Left lobe of liver (tissue), 2 donors: Measurements from ENCODE around the gene GBP1. TPM values are rescaled to one million over a fixed set of nuclear protein-coding genes. Genes with fewer than 3 reads are reported as not detected.
"Not testable (repeated sequence)": the region's sequence is repeated elsewhere in the genome, so short reads cannot be mapped to it uniquely, and the experiment has no call there.

Experiments
- ATAC-seq: fragments of 200-7000 bp; cut with Tn5 transposase; one replicate; pipeline ENCODE4 v1.9.1; 2020; ENCODE audit warnings: mild to moderate bottlenecking, moderate library complexity
- DNase-seq: peaks from one replicate; pipeline ENCODE4 v3.0.0-alpha.2; 2020; ENCODE audit warnings: low spot score
- total RNA-seq: library from RNA; stranded (reverse); gene quantifications from one replicate; pipeline ENCODE4 v1.2.1, GENCODE V29; 2021
- donor health status: DM: no; HTN: no; CAD: no; lungs with moderate emphysema.
- donor health status: DM: no; HTN: yes; CAD: no.

Gene GBP1
- total RNA-seq, 1 donor from 2014 or later, result 11.1 TPM

- no peak for DNase-seq
- ATAC-seq, result peak; percentile 94
Observed at GRCh38 chr1:89022167-89022959, 42.6 kb downstream of the GBP1 start, which contains the start of gene GBP3. Gene GBP3 (minus strand): TSS chr1:89022866. CDS start chr1:89020721, 2,145 bp downstream.

- ATAC-seq, result not testable (repeated sequence)
Observed at GRCh38 chr1:89018318-89018717, 46.7 kb downstream of the GBP1 start.

GRCh38 chr1:89008511-89008910, 56.5 kb downstream of the GBP1 start:
- DNase-seq (no peak), ATAC-seq (no peak)

More at GRCh38 chr1:89018318-89018717, 46.7 kb downstream of the GBP1 start:
- DNase-seq, result not testable (repeated sequence)

GRCh38 chr1:89005286-89006151, 59.5 kb downstream of the GBP1 start:
- DNase-seq, result peak; percentile 86
- ATAC-seq, result peak; percentile 97

Other genes starting within 250 kb of the GBP1 start
- 9.7 TPM for gene GTF2B, start 173.6 kb downstream of the GBP1 start, total RNA-seq
- 9.0 TPM for gene KYAT3, start 72.6 kb downstream of the GBP1 start, total RNA-seq
- 7.6 TPM for gene RBMXL1, start 72.6 kb downstream of the GBP1 start, total RNA-seq
- gene GBP3, start 42.3 kb downstream of the GBP1 start, total RNA-seq, result 4.3 TPM
- 7.8 TPM for gene GBP2, start 60.9 kb upstream of the GBP1 start, total RNA-seq
- 22.9 TPM for gene GBP7, start 110.8 kb upstream of the GBP1 start, total RNA-seq
- 5.3 TPM for gene GBP4, start 133.7 kb upstream of the GBP1 start, total RNA-seq
- 0.68 TPM for gene GBP5, start 207.7 kb upstream of the GBP1 start, total RNA-seq